Superior temporal gyrus (tissue), 1 donor: Measurements from ENCODE around the gene SNTG2.

Experiments
- DNase-seq: peaks from one replicate; pipeline ENCODE4 v3.0.0-alpha.2; 2016; ENCODE audit errors: extremely low spot score

The SNTG2 gene

GRCh38 chr2:1318366-1319009 lies 367.8 kb downstream of the SNTG2 start:
- DNase-seq = no peak

GRCh38 chr2:1319393-1319792 lies 368.7 kb downstream of the SNTG2 start:
- DNase-seq = no peak

GRCh38 chr2:1321321-1321720 lies 370.7 kb downstream of the SNTG2 start:
- peak; percentile 54 for DNase-seq

GRCh38 chr2:1324884-1325283 lies 374.2 kb downstream of the SNTG2 start:
- no peak for DNase-seq

- DNase-seq = no peak
Observed at GRCh38 chr2:1328684-1329083, 378.0 kb downstream of the SNTG2 start.

GRCh38 chr2:1339388-1340140 lies 388.9 kb downstream of the SNTG2 start:
- peak; percentile 34 for DNase-seq

- DNase-seq = peak; percentile 69
Observed at GRCh38 chr2:1340141-1340512, 389.5 kb downstream of the SNTG2 start.

GRCh38 chr2:1341404-1342120 lies 390.9 kb downstream of the SNTG2 start:
- DNase-seq = no peak

- DNase-seq = no peak
Observed at GRCh38 chr2:1348789-1349188, 398.1 kb downstream of the SNTG2 start.

- DNase-seq = no peak
Observed at GRCh38 chr2:1350111-1350510, 399.5 kb downstream of the SNTG2 start.

- no peak for DNase-seq
Observed at GRCh38 chr2:1353124-1353523, 402.5 kb downstream of the SNTG2 start.

- no peak for DNase-seq
Observed at GRCh38 chr2:1353543-1353942, 402.9 kb downstream of the SNTG2 start.

GRCh38 chr2:1360144-1360543 lies 409.5 kb downstream of the SNTG2 start:
- no peak for DNase-seq

- no peak for DNase-seq
Observed at GRCh38 chr2:1360557-1361250, 410.1 kb downstream of the SNTG2 start.

GRCh38 chr2:1363367-1363766 lies 412.7 kb downstream of the SNTG2 start:
- no peak for DNase-seq

GRCh38 chr2:1366546-1367134 lies 416.0 kb downstream of the SNTG2 start:
- DNase-seq = peak; percentile 90

GRCh38 chr2:1367601-1368000 lies 417.0 kb downstream of the SNTG2 start:
- DNase-seq = no peak

GRCh38 chr2:1369905-1370304 lies 419.3 kb downstream of the SNTG2 start:
- no peak for DNase-seq

- DNase-seq = peak; percentile 42
Observed at GRCh38 chr2:1370461-1370860, 419.8 kb downstream of the SNTG2 start.

- no peak for DNase-seq
Observed at GRCh38 chr2:1371082-1371481, 420.4 kb downstream of the SNTG2 start.

- no peak for DNase-seq
Observed at GRCh38 chr2:1373830-1374229, 423.2 kb downstream of the SNTG2 start.

- DNase-seq = no peak
Observed at GRCh38 chr2:1374287-1374686, 423.6 kb downstream of the SNTG2 start.
